H1 (cell line): ENCODE measurements around the gene PEX6. TPM values are rescaled to one million over a fixed set of nuclear protein-coding genes. Genes with fewer than 3 reads are reported as not detected.
A peak's percentile ranks its signal among the peaks of the same experiment; 100 is the strongest.

Experiments
- ATF3 ChIP-seq: IDR thresholded peaks from 2 replicates; pipeline ENCODE4 v1.6.1; 2011; ENCODE audit warnings: low read depth, mild to moderate bottlenecking, low read length; ENCODE audit not compliant: insufficient read depth
- CBX8 ChIP-seq: fragments of 300-800, 300-1000 bp; sonication (generic); IDR thresholded peaks from 2 replicates; pipeline ENCODE4 v1.7.1; 2016; ENCODE audit warnings: low read depth, low read length, borderline replicate concordance
- CHD2 ChIP-seq: IDR thresholded peaks from 2 replicates; pipeline ENCODE4 v1.6.1; 2012; ENCODE audit warnings: low read length, improper control_type of control experiment
- CTBP2 ChIP-seq: IDR thresholded peaks from 2 replicates; pipeline ENCODE4 v1.7.0; 2011; ENCODE audit warnings: borderline replicate concordance, mild to moderate bottlenecking, moderate library complexity, mixed read lengths, low read length; ENCODE audit not compliant: insufficient read depth, insufficient read length
- CTCF ChIP-seq, 3 experiments: IDR thresholded peaks; 1 replicate in 2 of 3; 2 replicates in 1 of 3; pipeline versions ENCODE4 v1.5.1 to v1.6.1; 2011; ENCODE audit warnings: low read length in 3 of 3, mild to moderate bottlenecking in 3 of 3, inconsistent platforms in 2 of 3, low read depth in 1 of 3, moderate library complexity in 1 of 3; ENCODE audit not compliant: insufficient read depth in 1 of 3; ENCODE audit errors: control extremely low read depth in 1 of 3
- E2F6 ChIP-seq: IDR thresholded peaks from 2 replicates; pipeline ENCODE4 v1.6.1; 2012; ENCODE audit warnings: inconsistent platforms
- JUN ChIP-seq: IDR thresholded peaks from 2 replicates; pipeline ENCODE4 v1.6.1; 2011; ENCODE audit warnings: low read depth, mild to moderate bottlenecking, improper control_type of control experiment, low read length
- MAX ChIP-seq: IDR thresholded peaks from 2 replicates; pipeline ENCODE4 v1.6.1; 2012; ENCODE audit warnings: inconsistent platforms
- POLR2AphosphoS5 ChIP-seq: IDR thresholded peaks from 2 replicates; pipeline ENCODE4 v1.6.1; 2011; ENCODE audit warnings: low read depth, low read length
- POU5F1 ChIP-seq: IDR thresholded peaks from 2 replicates; pipeline ENCODE4 v1.6.1; 2011; ENCODE audit warnings: low read depth, mild to moderate bottlenecking, low read length, moderate library complexity
- SP2 ChIP-seq: IDR thresholded peaks from 2 replicates; pipeline ENCODE4 v1.6.1; 2012; ENCODE audit warnings: mild to moderate bottlenecking, low read length, inconsistent platforms
- SRF ChIP-seq: IDR thresholded peaks from 2 replicates; pipeline ENCODE4 v1.6.1; 2011; ENCODE audit warnings: mild to moderate bottlenecking, low read depth, low read length, moderate library complexity
- SUZ12 ChIP-seq: fragments of 200-600 bp; sonication (generic); IDR thresholded peaks from 2 replicates; pipeline ENCODE4 v1.6.1; 2012; ENCODE audit warnings: mild to moderate bottlenecking, inconsistent platforms, low read length, moderate library complexity, mixed read lengths
- TAF1 ChIP-seq: IDR thresholded peaks from 2 replicates; pipeline ENCODE4 v1.6.1; 2011; ENCODE audit warnings: mild to moderate bottlenecking, low read depth, low read length
- ZNF274 ChIP-seq: IDR thresholded peaks from 2 replicates; pipeline ENCODE4 v1.7.0; 2012; ENCODE audit warnings: low read length, borderline replicate concordance; ENCODE audit errors: extremely low read depth
- polyA plus RNA-seq, 7 experiments: library from polyadenylated mRNA; depleted of rRNA in 3 of 7; stranded (reverse) in 5 of 7; unstranded in 2 of 7; fragments of >200 nt in 5 of 7; fragments of 200-250 nt in 2 of 7; gene quantifications; 1 replicate in 5 of 7; 2 replicates in 1 of 7; 4 replicates in 1 of 7; pipeline versions ENCODE4 v1.2.1 to v1.2.3, GENCODE V29; 2011 to 2013; ENCODE audit warnings: missing spikeins in 2 of 7, mixed read lengths in 2 of 7
- total RNA-seq: library from RNA; stranded (reverse); fragmentation: NEBNext Ultra II Directional; extraction: Animal tissue kit (Norgen Biotek cat#: 25700); gene quantifications from 2 replicates; pipeline ENCODE4 v1.2.1, GENCODE V29; 2021

Gene PEX6
- total and polyA plus RNA-seq, 2 of the 8 experiments (the other 6 are each of a cell fraction or from before 2014, with no cell fraction given): 6.4 to 12.5 TPM

GRCh38 chr6:43013843-43014433 lies 35.0 kb upstream of the PEX6 start, which contains the start of the genes KLHDC3 and MEA1 (continued):
- no peak for TF ChIP-seq SP2
- no peak for TF ChIP-seq ZNF274
- peak; percentile 67 for TF ChIP-seq TAF1
- TF ChIP-seq POU5F1: no peak
- no peak for TF ChIP-seq SUZ12
- no peak for TF ChIP-seq POLR2AphosphoS5
- no peak for TF ChIP-seq CBX8
- TF ChIP-seq CTCF (IDR thresholded peaks at IDR 0.05; ENCODE audit: control extremely low read depth in 1 of 3, insufficient read depth in 1 of 3, low read depth in 1 of 3, low read length in 3 of 3): no peak
- TF ChIP-seq JUN: no peak
- TF ChIP-seq MAX: peak; percentile 99
- 0 out of 2 replicates have a peak, but pooled peaks have one; percentile 40 for TF ChIP-seq ATF3
- no peak for TF ChIP-seq E2F6
- TF ChIP-seq CTBP2: no peak
- TF ChIP-seq SRF: peak; percentile 33; the same call in 1 of the 2 replicates
- no peak; the same call in 1 of the 2 replicates for TF ChIP-seq CHD2
